ENCODE results near the gene KCNH1. TPM values are rescaled to one million over a fixed set of nuclear protein-coding genes. Genes with fewer than 3 reads are reported as not detected.
"Not testable (repeated sequence)": the region's sequence is repeated elsewhere in the genome, so short reads cannot be mapped to it uniquely, and the experiment has no call there.

KCNH1 gene
- total RNA-seq, 4 donors from 2014 or later = not detected

DNA sequence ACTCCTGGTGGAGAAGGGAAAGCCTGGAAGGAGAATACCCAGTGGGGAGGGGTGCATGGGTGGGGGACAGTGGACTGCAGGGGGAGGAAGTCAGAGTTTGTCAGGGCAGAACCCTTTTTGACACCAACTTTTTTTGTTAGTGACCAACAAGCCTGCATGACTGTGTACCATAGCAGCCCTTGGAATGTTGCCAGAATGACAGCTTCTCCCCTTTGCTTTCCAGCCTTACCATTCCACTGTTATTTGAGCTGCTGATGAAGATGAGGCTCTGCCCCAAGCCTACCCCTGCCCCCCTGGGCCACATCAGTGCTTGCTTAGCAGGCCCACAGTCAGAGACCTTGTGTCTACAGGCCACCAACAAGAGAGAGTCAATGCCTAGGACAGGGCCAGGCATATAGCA, 464.0 kb downstream of the KCNH1 start:
- TF ChIP-seq, protein P1, sequence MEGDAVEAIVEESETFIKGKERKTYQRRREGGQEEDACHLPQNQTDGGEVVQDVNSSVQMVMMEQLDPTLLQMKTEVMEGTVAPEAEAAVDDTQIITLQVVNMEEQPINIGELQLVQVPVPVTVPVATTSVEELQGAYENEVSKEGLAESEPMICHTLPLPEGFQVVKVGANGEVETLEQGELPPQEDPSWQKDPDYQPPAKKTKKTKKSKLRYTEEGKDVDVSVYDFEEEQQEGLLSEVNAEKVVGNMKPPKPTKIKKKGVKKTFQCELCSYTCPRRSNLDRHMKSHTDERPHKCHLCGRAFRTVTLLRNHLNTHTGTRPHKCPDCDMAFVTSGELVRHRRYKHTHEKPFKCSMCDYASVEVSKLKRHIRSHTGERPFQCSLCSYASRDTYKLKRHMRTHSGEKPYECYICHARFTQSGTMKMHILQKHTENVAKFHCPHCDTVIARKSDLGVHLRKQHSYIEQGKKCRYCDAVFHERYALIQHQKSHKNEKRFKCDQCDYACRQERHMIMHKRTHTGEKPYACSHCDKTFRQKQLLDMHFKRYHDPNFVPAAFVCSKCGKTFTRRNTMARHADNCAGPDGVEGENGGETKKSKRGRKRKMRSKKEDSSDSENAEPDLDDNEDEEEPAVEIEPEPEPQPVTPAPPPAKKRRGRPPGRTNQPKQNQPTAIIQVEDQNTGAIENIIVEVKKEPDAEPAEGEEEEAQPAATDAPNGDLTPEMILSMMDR (IDR thresholded peaks at IDR 0.05) = no peak
- TF ChIP-seq POLR2A (IDR thresholded peaks at IDR 0.05) = no peak
- intact Hi-C loops (cut with DNase I; ENCODE audit: low total_unique reads) = loop anchor here (5.0 kb wide), 1 partner anchor 417 kb away; no protein-coding TSS in a partner anchor
- H3K4me3 ChIP-seq (ENCODE audit: low read depth, poor library complexity, severe bottlenecking) = no peak overlapping the region
- no peak for DNase-seq (ENCODE audit: low spot score in 2 of 2)

DNA sequence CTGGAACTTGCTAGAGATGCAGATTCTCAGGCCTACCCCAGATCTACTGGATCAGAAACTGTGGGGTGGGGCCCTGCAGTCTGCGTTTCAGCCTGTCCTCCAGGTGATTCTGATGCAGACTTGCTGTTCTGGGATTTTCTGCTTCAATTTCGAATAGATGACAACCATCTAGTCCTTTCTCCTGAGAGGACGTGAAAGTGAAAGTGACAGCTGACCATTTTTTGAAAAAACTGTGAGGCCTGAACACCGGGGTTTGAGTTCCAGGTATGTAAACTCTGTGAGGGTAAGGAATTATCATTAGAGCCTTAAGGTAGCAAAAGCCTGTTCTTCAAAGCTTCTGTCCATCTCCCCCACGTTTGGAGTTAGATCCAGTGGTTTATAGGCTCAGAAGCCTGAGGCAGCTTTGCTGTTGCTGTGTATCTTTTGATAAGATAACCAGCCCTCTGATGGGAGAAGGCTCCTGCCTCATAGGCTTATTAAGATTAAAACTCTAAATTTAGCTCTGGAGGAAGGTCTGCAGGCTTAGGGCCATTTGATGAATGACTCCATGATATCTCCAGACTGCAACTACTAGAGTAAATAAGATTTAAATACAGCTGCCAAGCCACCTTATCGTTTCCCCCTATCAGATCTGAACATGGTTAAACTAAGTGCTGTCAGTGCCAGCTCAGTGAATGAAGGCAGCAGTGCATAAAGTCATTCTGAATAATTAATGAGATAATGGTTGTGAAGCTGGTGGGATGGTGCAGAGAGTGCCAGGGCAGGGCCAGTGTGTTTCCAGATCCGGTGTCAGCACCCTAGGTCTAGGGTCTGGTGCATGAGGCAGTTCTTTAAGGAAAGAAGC, 470.0 kb downstream of the KCNH1 start:
- H3K4me3 ChIP-seq (ENCODE audit: low read depth, poor library complexity, severe bottlenecking) = no peak overlapping the region
- 58 to 69% methylated on average over 7 of the region's 7 CpGs for WGBS, 2 donors
- intact Hi-C loops (cut with DNase I; ENCODE audit: low total_unique reads) = no loop called here
- no peak for TF ChIP-seq POLR2A (IDR thresholded peaks at IDR 0.05)
- TF ChIP-seq, protein P1 (IDR thresholded peaks at IDR 0.05) = no peak
- no peak for DNase-seq (ENCODE audit: low spot score in 2 of 2)

DNA sequence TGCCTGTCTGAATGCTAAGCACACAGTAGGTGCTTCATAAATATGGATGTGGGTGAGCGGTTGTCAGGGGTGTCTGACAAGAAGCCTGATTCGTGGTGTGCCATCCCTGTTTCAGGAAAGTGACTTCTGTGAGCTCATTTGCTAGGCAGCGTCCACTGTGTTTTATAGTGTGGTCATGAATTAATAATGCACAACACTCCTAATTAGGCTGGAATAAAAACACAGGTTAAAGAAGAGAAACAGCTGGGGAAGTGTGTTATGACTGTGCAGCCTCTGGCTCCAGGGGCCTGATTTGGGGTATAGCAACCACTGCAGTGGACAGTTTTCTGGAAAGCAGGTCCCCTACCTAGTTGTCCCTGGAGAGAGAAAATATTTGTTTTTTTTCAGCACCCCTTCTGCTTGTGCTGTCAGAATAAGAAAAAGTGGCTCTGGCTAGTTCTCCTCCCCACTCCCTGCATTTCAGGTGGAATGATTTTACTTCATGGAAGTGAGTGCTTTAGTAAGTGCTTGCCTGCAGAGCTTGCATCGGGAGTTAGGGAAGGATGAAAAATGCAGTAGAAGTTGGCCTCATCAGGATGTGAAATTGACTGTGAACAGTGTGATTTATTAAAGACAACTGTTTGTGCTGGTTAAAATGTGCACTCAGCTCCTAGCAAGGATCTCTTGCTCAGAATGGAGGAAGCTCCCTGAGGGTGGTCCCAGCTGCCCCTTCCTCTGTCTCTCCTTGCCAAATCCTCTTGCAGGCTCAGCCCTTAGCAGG, 471.5 kb downstream of the KCNH1 start:
- intact Hi-C loops (cut with DNase I; ENCODE audit: low total_unique reads) = no loop called here
- no peak overlapping the region for H3K4me3 ChIP-seq (ENCODE audit: low read depth, poor library complexity, severe bottlenecking)
- no peak for TF ChIP-seq POLR2A (IDR thresholded peaks at IDR 0.05)
- TF ChIP-seq, protein P1 (IDR thresholded peaks at IDR 0.05) = no peak
- 84 to 88% methylated on average over 4 of the region's 4 CpGs for WGBS, 2 donors
- no peak for DNase-seq (ENCODE audit: low spot score in 2 of 2)

DNA sequence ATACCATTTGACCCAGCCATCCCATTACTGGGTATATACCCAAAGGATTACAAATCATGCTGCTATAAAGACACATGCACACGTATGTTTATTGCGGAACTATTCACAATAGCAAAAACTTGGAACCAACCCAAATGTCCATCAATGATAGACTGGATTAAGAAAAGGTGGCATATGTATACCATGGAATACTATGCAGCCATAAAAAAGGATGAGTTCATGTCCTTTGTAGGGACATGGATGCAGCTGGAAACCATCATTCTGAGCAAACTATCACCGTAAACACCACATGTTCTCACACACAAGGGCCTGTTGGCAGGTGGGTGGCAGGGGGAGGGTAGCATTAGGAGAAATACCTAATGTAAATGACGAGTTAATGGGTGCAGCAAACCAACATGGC, 472.4 kb downstream of the KCNH1 start:
- intact Hi-C loops (cut with DNase I; ENCODE audit: low total_unique reads); DNase-seq (ENCODE audit: low spot score in 2 of 2); H3K4me3 ChIP-seq (ENCODE audit: low read depth, poor library complexity, severe bottlenecking): not testable (repeated sequence)
- WGBS, 2 donors = 91 to 92% methylated on average over 4 of the region's 4 CpGs

DNA sequence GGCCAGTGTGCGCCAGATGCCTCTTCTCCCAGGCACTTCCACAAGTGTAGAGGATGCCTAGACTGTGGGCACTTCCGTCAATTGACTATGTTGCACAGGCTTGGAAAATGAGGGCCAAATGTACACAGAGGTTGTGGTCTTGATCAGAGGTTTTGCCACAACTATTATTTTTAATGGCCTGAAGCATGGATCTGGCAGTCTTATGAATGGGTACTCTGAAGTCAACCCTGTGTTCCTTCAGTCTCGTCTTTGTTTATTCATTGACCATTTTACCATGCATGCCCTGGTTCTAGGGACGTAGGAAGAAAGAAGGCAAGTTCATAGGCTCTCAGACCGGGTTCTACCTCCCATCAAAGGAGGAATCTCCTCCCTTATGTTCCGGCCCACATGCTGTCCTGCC, 476.1 kb downstream of the KCNH1 start:
- no peak overlapping the region for H3K4me3 ChIP-seq (ENCODE audit: low read depth, poor library complexity, severe bottlenecking)
- DNase-seq (ENCODE audit: low spot score in 2 of 2) = no peak
- 77 to 90% methylated on average over 6 of the region's 6 CpGs for WGBS, 2 donors
- intact Hi-C loops (cut with DNase I; ENCODE audit: low total_unique reads) = no loop called here
- TF ChIP-seq, protein P1 (IDR thresholded peaks at IDR 0.05) = no peak
- TF ChIP-seq POLR2A (IDR thresholded peaks at IDR 0.05) = no peak

DNA sequence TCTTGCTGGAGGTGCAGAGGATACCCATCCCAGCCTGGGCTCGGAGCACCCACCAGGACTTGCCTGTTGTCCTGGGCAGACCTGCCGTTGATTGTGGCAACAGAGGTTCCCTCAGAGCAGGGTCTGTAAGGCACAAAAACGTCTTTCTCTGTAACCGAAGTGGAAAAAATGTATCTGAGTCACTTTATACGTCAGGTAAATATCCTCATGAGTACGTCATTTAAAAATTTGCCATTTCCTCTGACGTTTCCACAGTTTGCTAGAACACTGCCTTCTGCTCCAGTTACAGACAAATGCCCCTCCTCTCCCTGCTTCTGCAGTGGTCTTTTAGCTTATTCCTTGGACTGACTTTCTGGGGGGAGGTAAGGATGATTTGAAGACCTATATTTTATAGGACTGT, 478.4 kb downstream of the KCNH1 start:
- intact Hi-C loops (cut with DNase I; ENCODE audit: low total_unique reads) = no loop called here
- WGBS, 2 donors = 80 to 85% methylated on average over 7 of the region's 7 CpGs
- no peak for TF ChIP-seq POLR2A (IDR thresholded peaks at IDR 0.05)
- TF ChIP-seq, protein P1 (IDR thresholded peaks at IDR 0.05) = no peak

More for the DNA sequence above, 478.4 kb downstream of the KCNH1 start:
- no peak for DNase-seq (ENCODE audit: low spot score in 2 of 2)
- H3K4me3 ChIP-seq (ENCODE audit: low read depth, poor library complexity, severe bottlenecking) = no peak overlapping the region

All from lower leg skin (tissue), 4 donors.